Liver (tissue), 9 donors: ENCODE measurements around the gene ACSS1. TPM values are rescaled to one million over a fixed set of nuclear protein-coding genes. Genes with fewer than 3 reads are reported as not detected.

Experiments
- DNase-seq: peaks from one replicate; pipeline ENCODE4 v3.0.0-alpha.2; 2017; ENCODE audit warnings: low spot score
- H3K27ac ChIP-seq, 2 donors: one replicate each; pipeline ENCODE4 v1.7.0; 2013; ENCODE audit warnings: inconsistent platforms in 2 of 2, low read length in 2 of 2, control low read depth in 1 of 2, low read depth in 1 of 2, mild to moderate bottlenecking in 1 of 2
- H3K27me3 ChIP-seq, 4 donors: one replicate each; pipeline versions ENCODE4 v1.6.1 to v1.7.0; 2013; ENCODE audit warnings: low read length in 3 of 4, inconsistent platforms in 1 of 4, mild to moderate bottlenecking in 1 of 4, moderate library complexity in 1 of 4; ENCODE audit not compliant: control insufficient read depth in 4 of 4, insufficient read depth in 4 of 4
- H3K36me3 ChIP-seq, 4 donors: one replicate each; pipeline versions ENCODE4 v1.6.1 to v1.7.0; 2013; ENCODE audit warnings: low read length in 3 of 4, mild to moderate bottlenecking in 3 of 4, low read depth in 1 of 4, moderate library complexity in 1 of 4; ENCODE audit not compliant: control insufficient read depth in 4 of 4, insufficient read depth in 3 of 4
- H3K4me1 ChIP-seq, 4 donors: one replicate each; pipeline versions ENCODE4 v1.6.1 to v1.7.0; 2013; ENCODE audit warnings: low read length in 3 of 4, mild to moderate bottlenecking in 3 of 4, moderate library complexity in 1 of 4; ENCODE audit not compliant: control insufficient read depth in 4 of 4, insufficient read depth in 4 of 4
- H3K4me3 ChIP-seq, 3 donors: one replicate each; pipeline versions ENCODE4 v1.6.1 to v1.7.0; 2013; ENCODE audit warnings: low read length in 3 of 3, control low read depth in 1 of 3, low read depth in 1 of 3, mild to moderate bottlenecking in 1 of 3
- H3K9ac ChIP-seq, 2 donors: one replicate each; pipeline ENCODE4 v1.7.0; 2013; ENCODE audit warnings: low read length in 2 of 2, mild to moderate bottlenecking in 2 of 2, moderate library complexity in 2 of 2, control low read depth in 1 of 2, low read depth in 1 of 2
- H3K9me3 ChIP-seq, 4 donors: one replicate each; pipeline versions ENCODE4 v1.6.1 to v1.7.0; 2013; ENCODE audit warnings: low read length in 3 of 4; ENCODE audit not compliant: control insufficient read depth in 4 of 4
- ATF3 ChIP-seq: IDR thresholded peaks from 2 replicates; pipeline ENCODE4 v1.6.1; 2016; ENCODE audit warnings: antibody characterized with exemption
- EGR1 ChIP-seq, 2 donors: IDR thresholded peaks; 2 replicates each; pipeline ENCODE4 v1.6.1; 2016 to 2018; ENCODE audit warnings: antibody characterized with exemption in 2 of 2, low read depth in 2 of 2
- FOXA1 ChIP-seq: IDR thresholded peaks from 2 replicates; pipeline ENCODE4 v1.6.1; 2016; ENCODE audit warnings: antibody characterized with exemption
- FOXA2 ChIP-seq: IDR thresholded peaks from 2 replicates; pipeline ENCODE4 v1.6.1; 2016; ENCODE audit warnings: antibody characterized with exemption
- GABPA ChIP-seq, 2 donors: IDR thresholded peaks in 1 of 2; conservative IDR thresholded peaks in 1 of 2; 2 replicates each; pipeline ENCODE4 v1.6.1; 2016; ENCODE audit warnings: antibody characterized with exemption in 2 of 2, mild to moderate bottlenecking in 1 of 2, moderate library complexity in 1 of 2
- HNF4A ChIP-seq, 2 donors: conservative IDR thresholded peaks; 2 replicates each; pipeline ENCODE4 v1.6.1; 2016; ENCODE audit warnings: antibody characterized with exemption in 2 of 2, mild to moderate bottlenecking in 2 of 2
- HNF4G ChIP-seq: IDR thresholded peaks from 2 replicates; pipeline ENCODE4 v1.6.1; 2016; ENCODE audit warnings: antibody characterized with exemption
- JUND ChIP-seq, 2 donors: IDR thresholded peaks; 2 replicates each; pipeline ENCODE4 v1.6.1; 2016; ENCODE audit warnings: antibody characterized with exemption in 2 of 2
- MAX ChIP-seq: IDR thresholded peaks from 2 replicates; pipeline ENCODE4 v1.6.1; 2016; ENCODE audit warnings: antibody characterized with exemption
- NR2F2 ChIP-seq: IDR thresholded peaks from 2 replicates; pipeline ENCODE4 v1.6.1; 2016; ENCODE audit warnings: antibody characterized with exemption
- RXRA ChIP-seq, 2 donors: IDR thresholded peaks; 2 replicates each; pipeline ENCODE4 v1.6.1; 2017 to 2018; ENCODE audit warnings: antibody characterized with exemption in 2 of 2, mild to moderate bottlenecking in 1 of 2
- TAF1 ChIP-seq: conservative IDR thresholded peaks from 2 replicates; pipeline ENCODE4 v1.6.1; 2016; ENCODE audit warnings: antibody characterized with exemption, mild to moderate bottlenecking
- ZBTB33 ChIP-seq: IDR thresholded peaks from 2 replicates; pipeline ENCODE4 v1.6.1; 2016; ENCODE audit warnings: antibody characterized with exemption
- WGBS: extraction: QIAGEN DNeasy Blood & Tissue Kit; methylation state at CpG from one replicate; pipeline ENCODE4 v1.1.7; 2013; 5-methylcytosine and 5-hydroxymethylcytosine counted together
- polyA plus RNA-seq, 2 donors: library from polyadenylated mRNA; stranded (reverse) in 1 of 2; unstranded in 1 of 2; fragments of 200-250 nt in 1 of 2; fragments of >200 nt in 1 of 2; fragmentation: Nextera tagmentation in 1 of 2; extraction: Ambion mirVana in 1 of 2; gene quantifications; one replicate each; pipeline versions ENCODE4 v1.2.1 to v1.2.3, GENCODE V29; 2013 to 2015
- total RNA-seq, 2 donors: library from RNA; depleted of rRNA; stranded (reverse); fragments of >200 nt; gene quantifications; one replicate each; pipeline ENCODE4 v1.2.3, GENCODE V29; 2014
- donor health status: healthy.
- donor health status: healthy.
- donor health status: healthy.
- donor health status: healthy.
- donor health status: healthy.

ACSS1 gene
- total and polyA plus RNA-seq, 4 donors: 5.3 to 87.5 (median 22.1) TPM

GRCh38 chr20:25031241-25031640 is 26.7 kb downstream of the ACSS1 start:
- no peaks in the 10 kb centered on the region for H3K36me3 ChIP-seq
- 97% methylated on average over 3 of the region's 3 CpGs for WGBS

GRCh38 chr20:25030649-25031207 is 27.2 kb downstream of the ACSS1 start:
- no peak overlapping the region for H3K27ac ChIP-seq
- no peak overlapping the region for H3K9ac ChIP-seq
- no peak for TF ChIP-seq FOXA2
- TF ChIP-seq EGR1 (IDR thresholded peaks at IDR 0.05; ENCODE audit: low read depth in 2 of 2): no peak
- no peak for TF ChIP-seq HNF4A (conservative IDR thresholded peaks at IDR 0.05)
- TF ChIP-seq ZBTB33: no peak
- no peak for TF ChIP-seq MAX
- TF ChIP-seq FOXA1: no peak
- no peak for TF ChIP-seq TAF1
- no peak for TF ChIP-seq RXRA (IDR thresholded peaks at IDR 0.05)
- TF ChIP-seq HNF4G: no peak
- TF ChIP-seq GABPA (IDR thresholded peaks at IDR 0.05 in 1 of 2, conservative IDR thresholded peaks at IDR 0.05 in 1 of 2): no peak
- no peak for TF ChIP-seq NR2F2
- TF ChIP-seq ATF3: no peak
- no peak for TF ChIP-seq JUND (IDR thresholded peaks at IDR 0.05)
- peaks cover 0 to under 1% (median 0%) of the 10 kb centered on the region in 4 donors for H3K4me1 ChIP-seq
- H3K27me3 ChIP-seq: no peaks in the 10 kb centered on the region
- H3K4me3 ChIP-seq: no peak overlapping the region
- H3K9me3 ChIP-seq: no peaks in the 10 kb centered on the region
- H3K36me3 ChIP-seq: no peaks in the 10 kb centered on the region
- no peak for DNase-seq
- 96% methylated on average over 8 of the region's 8 CpGs for WGBS

More at GRCh38 chr20:25031241-25031640, 26.7 kb downstream of the ACSS1 start:
- DNase-seq: no peak
- Histone ChIP-seq H3K9me3 (no peaks in the 10 kb centered on the region), H3K4me3 (no peak overlapping the region), H3K27me3 (no peaks in the 10 kb centered on the region), H3K4me1 (peaks cover 0 to 3% (median 0%) of the 10 kb centered on the region in 4 donors), H3K27ac (no peak overlapping the region), H3K9ac (no peak overlapping the region)
- TF ChIP-seq TAF1 (no peak), FOXA2 (no peak), EGR1 (IDR thresholded peaks at IDR 0.05; ENCODE audit: low read depth in 2 of 2) (no peak), ZBTB33 (no peak), HNF4A (conservative IDR thresholded peaks at IDR 0.05) (no peak), RXRA (IDR thresholded peaks at IDR 0.05) (no peak)
